Measurements from ENCODE around the gene GLI1. TPM values are rescaled to one million over a fixed set of nuclear protein-coding genes. Genes with fewer than 3 reads are reported as not detected.
A peak's percentile ranks its signal among the peaks of the same experiment; 100 is the strongest.

GLI1 gene
- total RNA-seq, 1 donor from 2014 or later, result 6.8 TPM

DNA sequence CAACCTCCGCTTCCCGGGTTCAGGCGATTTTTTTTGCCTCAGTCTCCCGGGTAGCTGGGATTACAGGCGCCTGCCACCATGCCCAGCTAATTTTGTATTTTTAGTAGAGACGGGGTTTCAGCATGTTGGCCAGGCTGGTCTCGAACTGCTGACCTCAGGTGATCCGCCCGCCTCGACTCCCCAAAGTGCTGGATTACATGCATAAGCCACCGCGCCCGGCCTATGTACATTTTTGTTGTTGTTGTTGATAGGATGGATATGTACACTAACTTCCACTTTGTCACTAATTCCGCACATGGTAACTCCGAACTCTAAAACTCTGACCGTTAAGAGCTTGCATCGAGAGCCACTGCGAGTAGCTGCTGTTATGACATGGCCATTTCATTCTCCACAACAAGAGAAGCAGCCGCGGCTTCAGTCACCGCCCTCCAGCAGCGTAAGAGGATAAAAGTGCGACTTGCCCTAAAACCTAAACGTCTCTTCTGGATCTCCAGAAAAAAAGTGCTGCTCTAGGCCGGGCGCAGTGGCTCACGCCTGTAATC, 27.5 kb downstream of the GLI1 start:
- H3K27me3 Mint-ChIP-seq (ENCODE audit: low read depth), result no peaks in the 10 kb centered on the region
- TF ChIP-seq, protein P1, sequence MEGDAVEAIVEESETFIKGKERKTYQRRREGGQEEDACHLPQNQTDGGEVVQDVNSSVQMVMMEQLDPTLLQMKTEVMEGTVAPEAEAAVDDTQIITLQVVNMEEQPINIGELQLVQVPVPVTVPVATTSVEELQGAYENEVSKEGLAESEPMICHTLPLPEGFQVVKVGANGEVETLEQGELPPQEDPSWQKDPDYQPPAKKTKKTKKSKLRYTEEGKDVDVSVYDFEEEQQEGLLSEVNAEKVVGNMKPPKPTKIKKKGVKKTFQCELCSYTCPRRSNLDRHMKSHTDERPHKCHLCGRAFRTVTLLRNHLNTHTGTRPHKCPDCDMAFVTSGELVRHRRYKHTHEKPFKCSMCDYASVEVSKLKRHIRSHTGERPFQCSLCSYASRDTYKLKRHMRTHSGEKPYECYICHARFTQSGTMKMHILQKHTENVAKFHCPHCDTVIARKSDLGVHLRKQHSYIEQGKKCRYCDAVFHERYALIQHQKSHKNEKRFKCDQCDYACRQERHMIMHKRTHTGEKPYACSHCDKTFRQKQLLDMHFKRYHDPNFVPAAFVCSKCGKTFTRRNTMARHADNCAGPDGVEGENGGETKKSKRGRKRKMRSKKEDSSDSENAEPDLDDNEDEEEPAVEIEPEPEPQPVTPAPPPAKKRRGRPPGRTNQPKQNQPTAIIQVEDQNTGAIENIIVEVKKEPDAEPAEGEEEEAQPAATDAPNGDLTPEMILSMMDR (IDR thresholded peaks at IDR 0.05), result no peak
- peak; percentile 52 for DNase-seq (ENCODE audit: low spot score)
- peak overlapping the region; percentile 99 for H3K4me3 Mint-ChIP-seq (ENCODE audit: unreplicated experiment)
- peaks cover 27% of the 10 kb centered on the region for H3K36me3 Mint-ChIP-seq (ENCODE audit: low read depth)
- H3K4me1 Mint-ChIP-seq (ENCODE audit: low read depth), result peaks cover 40% of the 10 kb centered on the region
- H3K27ac Mint-ChIP-seq (ENCODE audit: unreplicated experiment), result peak overlapping the region; percentile 27
- no peaks in the 10 kb centered on the region for H3K9me3 Mint-ChIP-seq (ENCODE audit: low read depth)

- H3K27me3 Mint-ChIP-seq (ENCODE audit: low read depth), result no peaks in the 10 kb centered on the region
- H3K9me3 Mint-ChIP-seq (ENCODE audit: low read depth), result no peaks in the 10 kb centered on the region
- TF ChIP-seq, protein P1 (IDR thresholded peaks at IDR 0.05), result peak; percentile 27
- H3K36me3 Mint-ChIP-seq (ENCODE audit: low read depth), result peaks cover 30% of the 10 kb centered on the region
- H3K27ac Mint-ChIP-seq (ENCODE audit: unreplicated experiment), result peak within 1 kb of the TSS; percentile 97
- peak; percentile 94 for DNase-seq (ENCODE audit: low spot score)
- H3K4me1 Mint-ChIP-seq (ENCODE audit: low read depth), result peaks cover 42% of the 10 kb centered on the region
- peak within 1 kb of the TSS; percentile 99 for H3K4me3 Mint-ChIP-seq (ENCODE audit: unreplicated experiment)
Measured at GRCh38 chr12:57487597-57488401, 28.2 kb downstream of the GLI1 start, which contains the start of gene MARS1. MARS1 (plus strand) TSS chr12:57488068; CDS start chr12:57488091, 23 bp downstream.

- peak overlapping the region; percentile 97 for H3K27ac Mint-ChIP-seq (ENCODE audit: unreplicated experiment)
- H3K27me3 Mint-ChIP-seq (ENCODE audit: low read depth), result no peaks in the 10 kb centered on the region
- peak; percentile 20 for DNase-seq (ENCODE audit: low spot score)
- peaks cover 32% of the 10 kb centered on the region for H3K36me3 Mint-ChIP-seq (ENCODE audit: low read depth)
- TF ChIP-seq, protein P1 (IDR thresholded peaks at IDR 0.05), result no peak
- no peaks in the 10 kb centered on the region for H3K9me3 Mint-ChIP-seq (ENCODE audit: low read depth)
- H3K4me3 Mint-ChIP-seq (ENCODE audit: unreplicated experiment), result peak overlapping the region; percentile 99
- peaks cover 36% of the 10 kb centered on the region for H3K4me1 Mint-ChIP-seq (ENCODE audit: low read depth)
Measured at GRCh38 chr12:57488402-57489156, 29.0 kb downstream of the GLI1 start.

DNA sequence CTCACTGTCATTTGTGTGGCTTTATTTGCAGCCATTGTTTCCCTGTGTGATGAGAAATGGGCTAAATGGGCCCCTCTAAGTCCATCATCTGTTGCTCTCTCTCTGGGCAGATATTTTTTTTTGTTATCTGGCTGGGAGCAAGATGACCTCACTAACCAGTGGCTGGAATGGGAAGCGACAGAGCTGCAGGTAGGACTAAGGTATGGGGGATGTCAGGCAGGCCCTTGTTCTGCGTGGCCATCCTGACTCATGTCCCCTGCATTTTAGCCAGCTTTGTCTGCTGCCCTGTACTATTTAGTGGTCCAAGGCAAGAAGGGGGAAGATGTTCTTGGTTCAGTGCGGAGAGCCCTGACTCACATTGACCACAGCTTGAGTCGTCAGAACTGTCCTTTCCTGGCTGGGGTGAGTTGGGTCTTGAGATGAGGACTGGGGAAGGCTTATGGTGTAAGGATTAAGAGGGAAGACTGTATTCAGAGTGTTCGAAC, 29.6 kb downstream of the GLI1 start:
- DNase-seq (ENCODE audit: low spot score), result peak; percentile 13
- peak overlapping the region; percentile 97 for H3K27ac Mint-ChIP-seq (ENCODE audit: unreplicated experiment)
- peak overlapping the region; percentile 99 for H3K4me3 Mint-ChIP-seq (ENCODE audit: unreplicated experiment)
- H3K36me3 Mint-ChIP-seq (ENCODE audit: low read depth), result peaks cover 32% of the 10 kb centered on the region
- TF ChIP-seq, protein P1 (IDR thresholded peaks at IDR 0.05), result no peak
- H3K9me3 Mint-ChIP-seq (ENCODE audit: low read depth), result no peaks in the 10 kb centered on the region
- no peaks in the 10 kb centered on the region for H3K27me3 Mint-ChIP-seq (ENCODE audit: low read depth)
- H3K4me1 Mint-ChIP-seq (ENCODE audit: low read depth), result peaks cover 35% of the 10 kb centered on the region

- Mint-ChIP-seq H3K36me3 (ENCODE audit: low read depth) (peaks cover 32% of the 10 kb centered on the region), H3K27me3 (ENCODE audit: low read depth) (no peaks in the 10 kb centered on the region), H3K4me3 (ENCODE audit: unreplicated experiment) (no peak overlapping the region), H3K4me1 (ENCODE audit: low read depth) (peaks cover 35% of the 10 kb centered on the region), H3K27ac (ENCODE audit: unreplicated experiment) (peak overlapping the region; percentile 12), H3K9me3 (ENCODE audit: low read depth) (no peaks in the 10 kb centered on the region)
- TF ChIP-seq, protein P1 (IDR thresholded peaks at IDR 0.05), result no peak
- DNase-seq (ENCODE audit: low spot score), result peak; percentile 67
Measured at GRCh38 chr12:57490126-57490525, 30.5 kb downstream of the GLI1 start.
